ENCODE results near the gene MRC1.

DNA sequence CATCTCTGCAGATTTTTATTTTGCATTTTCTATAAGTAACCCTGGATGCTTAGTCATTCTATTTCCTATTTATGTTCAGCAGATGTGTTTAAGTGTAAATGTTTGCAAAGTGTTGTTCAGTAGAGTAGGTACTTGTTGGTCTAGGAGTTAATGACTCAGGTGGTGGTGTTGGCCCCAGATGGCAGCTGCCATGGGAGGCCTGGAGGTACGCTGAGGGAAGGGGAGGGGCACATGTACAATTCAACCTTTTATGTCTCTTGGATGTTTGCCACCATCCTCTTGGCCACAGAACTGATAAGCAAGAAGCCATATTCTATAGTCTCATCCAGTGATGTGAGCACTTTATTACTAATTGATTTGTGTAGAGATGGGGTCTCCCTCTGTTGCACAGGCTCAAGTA lies 74.5 kb downstream of the MRC1 start:
- TF ChIP-seq, protein P1, sequence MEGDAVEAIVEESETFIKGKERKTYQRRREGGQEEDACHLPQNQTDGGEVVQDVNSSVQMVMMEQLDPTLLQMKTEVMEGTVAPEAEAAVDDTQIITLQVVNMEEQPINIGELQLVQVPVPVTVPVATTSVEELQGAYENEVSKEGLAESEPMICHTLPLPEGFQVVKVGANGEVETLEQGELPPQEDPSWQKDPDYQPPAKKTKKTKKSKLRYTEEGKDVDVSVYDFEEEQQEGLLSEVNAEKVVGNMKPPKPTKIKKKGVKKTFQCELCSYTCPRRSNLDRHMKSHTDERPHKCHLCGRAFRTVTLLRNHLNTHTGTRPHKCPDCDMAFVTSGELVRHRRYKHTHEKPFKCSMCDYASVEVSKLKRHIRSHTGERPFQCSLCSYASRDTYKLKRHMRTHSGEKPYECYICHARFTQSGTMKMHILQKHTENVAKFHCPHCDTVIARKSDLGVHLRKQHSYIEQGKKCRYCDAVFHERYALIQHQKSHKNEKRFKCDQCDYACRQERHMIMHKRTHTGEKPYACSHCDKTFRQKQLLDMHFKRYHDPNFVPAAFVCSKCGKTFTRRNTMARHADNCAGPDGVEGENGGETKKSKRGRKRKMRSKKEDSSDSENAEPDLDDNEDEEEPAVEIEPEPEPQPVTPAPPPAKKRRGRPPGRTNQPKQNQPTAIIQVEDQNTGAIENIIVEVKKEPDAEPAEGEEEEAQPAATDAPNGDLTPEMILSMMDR (IDR thresholded peaks at IDR 0.05; ENCODE audit: insufficient read depth, low read length): no peak
- TF ChIP-seq, protein P2, sequence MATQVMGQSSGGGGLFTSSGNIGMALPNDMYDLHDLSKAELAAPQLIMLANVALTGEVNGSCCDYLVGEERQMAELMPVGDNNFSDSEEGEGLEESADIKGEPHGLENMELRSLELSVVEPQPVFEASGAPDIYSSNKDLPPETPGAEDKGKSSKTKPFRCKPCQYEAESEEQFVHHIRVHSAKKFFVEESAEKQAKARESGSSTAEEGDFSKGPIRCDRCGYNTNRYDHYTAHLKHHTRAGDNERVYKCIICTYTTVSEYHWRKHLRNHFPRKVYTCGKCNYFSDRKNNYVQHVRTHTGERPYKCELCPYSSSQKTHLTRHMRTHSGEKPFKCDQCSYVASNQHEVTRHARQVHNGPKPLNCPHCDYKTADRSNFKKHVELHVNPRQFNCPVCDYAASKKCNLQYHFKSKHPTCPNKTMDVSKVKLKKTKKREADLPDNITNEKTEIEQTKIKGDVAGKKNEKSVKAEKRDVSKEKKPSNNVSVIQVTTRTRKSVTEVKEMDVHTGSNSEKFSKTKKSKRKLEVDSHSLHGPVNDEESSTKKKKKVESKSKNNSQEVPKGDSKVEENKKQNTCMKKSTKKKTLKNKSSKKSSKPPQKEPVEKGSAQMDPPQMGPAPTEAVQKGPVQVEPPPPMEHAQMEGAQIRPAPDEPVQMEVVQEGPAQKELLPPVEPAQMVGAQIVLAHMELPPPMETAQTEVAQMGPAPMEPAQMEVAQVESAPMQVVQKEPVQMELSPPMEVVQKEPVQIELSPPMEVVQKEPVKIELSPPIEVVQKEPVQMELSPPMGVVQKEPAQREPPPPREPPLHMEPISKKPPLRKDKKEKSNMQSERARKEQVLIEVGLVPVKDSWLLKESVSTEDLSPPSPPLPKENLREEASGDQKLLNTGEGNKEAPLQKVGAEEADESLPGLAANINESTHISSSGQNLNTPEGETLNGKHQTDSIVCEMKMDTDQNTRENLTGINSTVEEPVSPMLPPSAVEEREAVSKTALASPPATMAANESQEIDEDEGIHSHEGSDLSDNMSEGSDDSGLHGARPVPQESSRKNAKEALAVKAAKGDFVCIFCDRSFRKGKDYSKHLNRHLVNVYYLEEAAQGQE (IDR thresholded peaks at IDR 0.05; ENCODE audit: insufficient replicate concordance, low read depth): no peak
- TF ChIP-seq POLR2AphosphoS5 (IDR thresholded peaks at IDR 0.05; ENCODE audit: low read depth): no peak
- no peak for TF ChIP-seq SPI1 (IDR thresholded peaks at IDR 0.05; ENCODE audit: borderline replicate concordance, low read depth)
- TF ChIP-seq GABPA (IDR thresholded peaks at IDR 0.05; ENCODE audit: low read depth): no peak
